ENCODE data around the gene ETFA. TPM values are rescaled to one million over a fixed set of nuclear protein-coding genes. Genes with fewer than 3 reads are reported as not detected.
A peak's percentile ranks its signal among the peaks of the same experiment; 100 is the strongest.

ETFA gene
- total RNA-seq, 4 donors from 2014 or later: 65.8 to 195 (median 159) TPM

GRCh38 chr15:76190751-76191538 is 120.3 kb downstream of the ETFA start:
- Histone ChIP-seq H3K27me3 (peaks cover 39% of the 10 kb centered on the region), H3K36me3 (no peaks in the 10 kb centered on the region), H3K9me3 (no peaks in the 10 kb centered on the region), H3K4me1 (peaks cover 11 to 16% (median 12%) of the 10 kb centered on the region in 4 donors), H3K4me3 (peak overlapping the region in 1 of 4 donors; percentile 12), H3K27ac (no peak overlapping the region)
- in situ Hi-C loops (cut with MboI; ENCODE audit: low pct_ligation_motif_present in 1 of 4, low pct_unique_long_range_greater_than_20kb in 1 of 4, low sequenced_read_pairs in 3 of 4): loop anchor here in 2 of 4 donors (25.0 kb wide), 2 partner anchors 146 to 671 kb away; partner anchors contain the start of gene ISL2 (in 1 of the 2)
- intact Hi-C loops (cut with DNase I; ENCODE audit: low total_unique reads): loop anchor here (10.0 kb wide), 1 partner anchor 144 kb away; the partner anchor contains the start of gene ISL2
- TF ChIP-seq POLR2AphosphoS5 (IDR thresholded peaks at IDR 0.05): no peak
- TF ChIP-seq EP300 (IDR thresholded peaks at IDR 0.05; ENCODE audit: low read depth): no peak
- TF ChIP-seq, protein P1, sequence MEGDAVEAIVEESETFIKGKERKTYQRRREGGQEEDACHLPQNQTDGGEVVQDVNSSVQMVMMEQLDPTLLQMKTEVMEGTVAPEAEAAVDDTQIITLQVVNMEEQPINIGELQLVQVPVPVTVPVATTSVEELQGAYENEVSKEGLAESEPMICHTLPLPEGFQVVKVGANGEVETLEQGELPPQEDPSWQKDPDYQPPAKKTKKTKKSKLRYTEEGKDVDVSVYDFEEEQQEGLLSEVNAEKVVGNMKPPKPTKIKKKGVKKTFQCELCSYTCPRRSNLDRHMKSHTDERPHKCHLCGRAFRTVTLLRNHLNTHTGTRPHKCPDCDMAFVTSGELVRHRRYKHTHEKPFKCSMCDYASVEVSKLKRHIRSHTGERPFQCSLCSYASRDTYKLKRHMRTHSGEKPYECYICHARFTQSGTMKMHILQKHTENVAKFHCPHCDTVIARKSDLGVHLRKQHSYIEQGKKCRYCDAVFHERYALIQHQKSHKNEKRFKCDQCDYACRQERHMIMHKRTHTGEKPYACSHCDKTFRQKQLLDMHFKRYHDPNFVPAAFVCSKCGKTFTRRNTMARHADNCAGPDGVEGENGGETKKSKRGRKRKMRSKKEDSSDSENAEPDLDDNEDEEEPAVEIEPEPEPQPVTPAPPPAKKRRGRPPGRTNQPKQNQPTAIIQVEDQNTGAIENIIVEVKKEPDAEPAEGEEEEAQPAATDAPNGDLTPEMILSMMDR (IDR thresholded peaks at IDR 0.05): peak; percentile 83 to 89 (median 84)
- 15 to 37% methylated on average over 6 to 32 of the region's 34 CpGs for WGBS, 2 donors (ENCODE audit: low coverage in 1 of 2)
- DNase-seq: peak; percentile 84

DNA sequence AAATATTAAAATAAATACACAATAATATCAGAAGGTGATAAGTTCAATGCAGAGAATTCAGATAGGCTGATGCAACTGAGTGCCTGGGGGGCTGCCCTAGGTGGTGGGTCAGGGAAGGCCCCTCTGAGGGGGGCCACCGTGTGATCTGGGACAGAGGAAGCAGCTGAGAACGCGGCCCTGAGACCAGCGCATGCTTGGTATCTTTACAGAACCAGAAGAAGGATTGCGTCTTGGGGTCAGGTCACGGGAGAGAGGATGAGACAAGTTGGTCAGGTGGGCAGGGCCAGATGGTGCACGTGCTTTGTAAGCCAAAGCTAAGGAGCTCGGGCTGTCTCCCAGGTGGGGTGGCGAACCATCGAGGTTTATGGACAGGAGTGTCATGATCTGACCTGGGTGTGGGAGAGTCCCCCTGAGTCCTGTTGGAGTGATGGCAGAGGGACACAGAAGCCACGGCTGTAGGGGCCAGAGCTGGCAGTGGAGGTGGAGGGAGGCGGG is 121.2 kb downstream of the ETFA start:
- DNase-seq: no peak
- 39 to 54% methylated on average over 5 to 12 of the region's 12 CpGs for WGBS, 2 donors (ENCODE audit: low coverage in 1 of 2)
- in situ Hi-C loops (cut with MboI; ENCODE audit: low pct_ligation_motif_present in 1 of 4, low pct_unique_long_range_greater_than_20kb in 1 of 4, low sequenced_read_pairs in 3 of 4) (loop anchor here in 2 of 4 donors (25.0 kb wide), 2 partner anchors 147 to 672 kb away; partner anchors contain the start of gene ISL2 (in 1 of the 2)), intact Hi-C loops (cut with DNase I; ENCODE audit: low total_unique reads) (loop anchor here (10.0 kb wide), 1 partner anchor 145 kb away; the partner anchor contains the start of gene ISL2)
- Histone ChIP-seq H3K27me3 (peaks cover 41% of the 10 kb centered on the region), H3K9me3 (no peaks in the 10 kb centered on the region), H3K27ac (no peak overlapping the region), H3K36me3 (no peaks in the 10 kb centered on the region), H3K4me3 (no peak overlapping the region), H3K4me1 (peaks cover 9 to 15% (median 11%) of the 10 kb centered on the region in 4 donors)
- TF ChIP-seq POLR2AphosphoS5 (IDR thresholded peaks at IDR 0.05) (no peak), POLR2A (IDR thresholded peaks at IDR 0.05) (no peak), EP300 (IDR thresholded peaks at IDR 0.05; ENCODE audit: low read depth) (no peak)
- TF ChIP-seq, protein P1 (IDR thresholded peaks at IDR 0.05): no peak

GRCh38 chr15:76189106-76189505 is 122.2 kb downstream of the ETFA start:
- intact Hi-C loops (cut with DNase I; ENCODE audit: low total_unique reads): no loop called here
- TF ChIP-seq POLR2AphosphoS5 (IDR thresholded peaks at IDR 0.05) (no peak), POLR2A (IDR thresholded peaks at IDR 0.05) (no peak), EP300 (IDR thresholded peaks at IDR 0.05; ENCODE audit: low read depth) (no peak)
- TF ChIP-seq, protein P1 (IDR thresholded peaks at IDR 0.05): no peak
- WGBS, 2 donors (ENCODE audit: low coverage in 1 of 2): 50 to 58% methylated on average over 2 of the region's 2 CpGs

GRCh38 chr15:76187163-76187562 is 124.1 kb downstream of the ETFA start:
- WGBS, 2 donors (ENCODE audit: low coverage in 1 of 2): 56% methylated on average over 3 of the region's 4 CpGs; no CpG with 5 or more reads in 1 of the 2 donors
- no peak overlapping the region for H3K4me3 ChIP-seq
- H3K4me1 ChIP-seq: peaks cover 9 to 15% (median 11%) of the 10 kb centered on the region in 4 donors

More at GRCh38 chr15:76189106-76189505, 122.2 kb downstream of the ETFA start:
- H3K4me3 ChIP-seq: no peak overlapping the region
- no peaks in the 10 kb centered on the region for H3K36me3 ChIP-seq
- H3K4me1 ChIP-seq: peaks cover 9 to 15% (median 11%) of the 10 kb centered on the region in 4 donors
- H3K9me3 ChIP-seq: no peaks in the 10 kb centered on the region
- DNase-seq: no peak
- no peak overlapping the region for H3K27ac ChIP-seq
- H3K27me3 ChIP-seq: peaks cover 46% of the 10 kb centered on the region
- in situ Hi-C loops (cut with MboI; ENCODE audit: low pct_ligation_motif_present in 1 of 4, low pct_unique_long_range_greater_than_20kb in 1 of 4, low sequenced_read_pairs in 3 of 4): loop anchor here in 2 of 4 donors (25.0 kb wide), 2 partner anchors 148 to 673 kb away; partner anchors contain the start of gene ISL2 (in 1 of the 2)

More at GRCh38 chr15:76187163-76187562, 124.1 kb downstream of the ETFA start:
- Histone ChIP-seq H3K27me3 (peaks cover 43% of the 10 kb centered on the region), H3K36me3 (no peaks in the 10 kb centered on the region), H3K27ac (no peak overlapping the region), H3K9me3 (no peaks in the 10 kb centered on the region)
- TF ChIP-seq, protein P1 (IDR thresholded peaks at IDR 0.05): no peak
- TF ChIP-seq POLR2A (IDR thresholded peaks at IDR 0.05) (no peak), EP300 (IDR thresholded peaks at IDR 0.05; ENCODE audit: low read depth) (no peak), POLR2AphosphoS5 (IDR thresholded peaks at IDR 0.05) (no peak)
- in situ Hi-C loops (cut with MboI; ENCODE audit: low pct_ligation_motif_present in 1 of 4, low pct_unique_long_range_greater_than_20kb in 1 of 4, low sequenced_read_pairs in 3 of 4) (loop anchor here in 2 of 4 donors (25.0 kb wide), 2 partner anchors 150 to 675 kb away; partner anchors contain the start of gene ISL2 (in 1 of the 2)), intact Hi-C loops (cut with DNase I; ENCODE audit: low total_unique reads) (no loop called here)
- DNase-seq: no peak
